HEK293 (cell line): ENCODE results near the gene HEATR3.

Experiments used
- MEIS1 ChIP-seq: sonication (generic); formaldehyde crosslinking; IDR thresholded peaks from 2 replicates; pipeline ENCODE4 v1.8.1; 2022; ENCODE audit warnings: missing genetic modification reagents, mild to moderate bottlenecking, borderline replicate concordance
- OSR2 ChIP-seq: fragments of 450-650 bp; formaldehyde crosslinking; IDR thresholded peaks from 2 replicates; pipeline ENCODE4 v1.5.1; 2016; ENCODE audit warnings: missing biosample characterization, missing genetic modification characterization
- ZNF248 ChIP-seq: fragments of 450-650 bp; formaldehyde crosslinking; IDR thresholded peaks from 2 replicates; pipeline ENCODE4 v1.5.1; 2017; ENCODE audit warnings: missing biosample characterization, missing genetic modification characterization
- ZNF266 ChIP-seq: fragments of 450-650 bp; formaldehyde crosslinking; IDR thresholded peaks from 2 replicates; pipeline ENCODE4 v1.5.1; 2016; ENCODE audit warnings: missing biosample characterization, missing genetic modification characterization, low read depth
- TF ChIP-seq, protein P1 (sequence below): fragments of 450-650 bp; formaldehyde crosslinking; IDR thresholded peaks from 2 replicates; pipeline ENCODE4 v1.5.1; 2016; ENCODE audit warnings: missing biosample characterization, missing genetic modification characterization

DNA sequence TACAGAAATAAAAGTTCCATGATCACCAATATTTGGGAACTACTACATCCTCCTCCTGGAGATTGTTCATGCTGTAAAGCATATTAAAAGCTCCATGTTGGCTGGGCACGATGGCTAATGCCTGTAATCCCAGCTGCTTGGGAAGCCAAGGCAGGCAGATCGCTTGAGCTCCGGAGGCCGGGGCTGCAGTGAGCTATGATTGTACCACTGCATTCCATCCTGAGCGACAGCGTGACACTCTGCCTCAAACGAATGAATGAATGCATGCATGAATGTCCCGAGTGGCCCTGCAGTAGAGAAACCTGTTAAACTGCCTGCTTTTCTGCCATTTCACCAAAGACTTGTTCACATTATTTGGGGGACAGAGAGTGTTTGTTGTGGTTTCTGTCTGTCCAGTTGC is 25.8 kb upstream of the HEATR3 start:
- TF ChIP-seq OSR2 (tag by site-specific recombination) (no peak), MEIS1 (CRISPR knock-in tag) (no peak), ZNF266 (no peak), ZNF248 (no peak)
- TF ChIP-seq, protein P1, sequence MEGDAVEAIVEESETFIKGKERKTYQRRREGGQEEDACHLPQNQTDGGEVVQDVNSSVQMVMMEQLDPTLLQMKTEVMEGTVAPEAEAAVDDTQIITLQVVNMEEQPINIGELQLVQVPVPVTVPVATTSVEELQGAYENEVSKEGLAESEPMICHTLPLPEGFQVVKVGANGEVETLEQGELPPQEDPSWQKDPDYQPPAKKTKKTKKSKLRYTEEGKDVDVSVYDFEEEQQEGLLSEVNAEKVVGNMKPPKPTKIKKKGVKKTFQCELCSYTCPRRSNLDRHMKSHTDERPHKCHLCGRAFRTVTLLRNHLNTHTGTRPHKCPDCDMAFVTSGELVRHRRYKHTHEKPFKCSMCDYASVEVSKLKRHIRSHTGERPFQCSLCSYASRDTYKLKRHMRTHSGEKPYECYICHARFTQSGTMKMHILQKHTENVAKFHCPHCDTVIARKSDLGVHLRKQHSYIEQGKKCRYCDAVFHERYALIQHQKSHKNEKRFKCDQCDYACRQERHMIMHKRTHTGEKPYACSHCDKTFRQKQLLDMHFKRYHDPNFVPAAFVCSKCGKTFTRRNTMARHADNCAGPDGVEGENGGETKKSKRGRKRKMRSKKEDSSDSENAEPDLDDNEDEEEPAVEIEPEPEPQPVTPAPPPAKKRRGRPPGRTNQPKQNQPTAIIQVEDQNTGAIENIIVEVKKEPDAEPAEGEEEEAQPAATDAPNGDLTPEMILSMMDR (tag by site-specific recombination): no peak
